ENCODE measurements around the gene CLIP2.
A peak's percentile ranks its signal among the peaks of the same experiment; 100 is the strongest.
"Not testable (repeated sequence)": the region's sequence is repeated elsewhere in the genome, so short reads cannot be mapped to it uniquely, and the experiment has no call there.

The CLIP2 gene

DNA sequence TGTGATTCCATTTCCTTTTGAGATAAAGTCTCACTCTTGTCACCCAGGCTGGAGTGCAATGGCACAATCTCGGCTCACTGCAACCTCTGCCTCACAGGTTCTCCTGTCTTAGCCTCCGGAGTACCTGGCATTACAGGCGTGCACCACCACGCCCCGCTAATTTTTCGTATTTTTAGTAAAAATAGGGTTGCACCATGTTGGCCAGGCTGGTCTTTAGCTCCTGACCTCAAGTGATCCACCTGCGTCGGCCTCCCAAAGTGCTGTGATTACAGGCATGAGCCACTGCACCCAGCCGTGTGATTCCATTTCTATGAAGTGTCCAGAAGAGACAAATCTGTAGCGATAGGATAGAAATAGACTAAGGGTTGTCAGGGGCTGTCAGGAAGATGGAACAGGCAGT, 60.4 kb downstream of the CLIP2 start:
- DNase-seq (ENCODE audit: low spot score) = no peak
- TF ChIP-seq, protein P1, sequence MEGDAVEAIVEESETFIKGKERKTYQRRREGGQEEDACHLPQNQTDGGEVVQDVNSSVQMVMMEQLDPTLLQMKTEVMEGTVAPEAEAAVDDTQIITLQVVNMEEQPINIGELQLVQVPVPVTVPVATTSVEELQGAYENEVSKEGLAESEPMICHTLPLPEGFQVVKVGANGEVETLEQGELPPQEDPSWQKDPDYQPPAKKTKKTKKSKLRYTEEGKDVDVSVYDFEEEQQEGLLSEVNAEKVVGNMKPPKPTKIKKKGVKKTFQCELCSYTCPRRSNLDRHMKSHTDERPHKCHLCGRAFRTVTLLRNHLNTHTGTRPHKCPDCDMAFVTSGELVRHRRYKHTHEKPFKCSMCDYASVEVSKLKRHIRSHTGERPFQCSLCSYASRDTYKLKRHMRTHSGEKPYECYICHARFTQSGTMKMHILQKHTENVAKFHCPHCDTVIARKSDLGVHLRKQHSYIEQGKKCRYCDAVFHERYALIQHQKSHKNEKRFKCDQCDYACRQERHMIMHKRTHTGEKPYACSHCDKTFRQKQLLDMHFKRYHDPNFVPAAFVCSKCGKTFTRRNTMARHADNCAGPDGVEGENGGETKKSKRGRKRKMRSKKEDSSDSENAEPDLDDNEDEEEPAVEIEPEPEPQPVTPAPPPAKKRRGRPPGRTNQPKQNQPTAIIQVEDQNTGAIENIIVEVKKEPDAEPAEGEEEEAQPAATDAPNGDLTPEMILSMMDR (conservative IDR thresholded peaks at IDR 0.05; ENCODE audit: low read depth) = no peak
- POLR2A ChIA-PET (ENCODE audit: low non-redundant PET) = no interaction called here
- CTCF ChIA-PET = no interaction called here
- no peak overlapping the region for H3K27ac ChIP-seq

DNA sequence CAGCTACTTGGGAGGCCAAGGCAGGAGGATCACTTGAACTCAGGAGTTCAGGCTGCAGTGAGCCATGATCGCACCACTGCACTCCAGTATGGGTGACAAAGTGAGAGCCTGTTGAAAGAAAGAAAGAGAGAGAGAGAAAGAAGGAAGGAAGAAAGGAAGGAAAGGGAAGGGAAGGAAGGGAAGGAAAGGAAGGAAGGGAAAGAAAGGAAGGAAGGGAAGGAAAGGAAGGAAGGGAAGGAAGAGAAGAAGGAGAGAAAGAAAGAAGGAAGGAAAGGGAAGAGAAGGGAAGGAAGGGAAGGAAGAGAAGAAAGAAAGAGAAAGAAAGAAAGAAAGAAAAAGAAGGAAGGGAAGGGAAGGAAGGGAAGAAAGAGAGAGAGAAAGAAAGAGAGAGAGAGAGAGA, 61.5 kb downstream of the CLIP2 start:
- no peak overlapping the region for H3K27ac ChIP-seq
- no peak for DNase-seq (ENCODE audit: low spot score)
- CTCF ChIA-PET = no interaction called here
- POLR2A ChIA-PET (ENCODE audit: low non-redundant PET) = no interaction called here
- TF ChIP-seq, protein P1 (conservative IDR thresholded peaks at IDR 0.05; ENCODE audit: low read depth) = no peak

DNA sequence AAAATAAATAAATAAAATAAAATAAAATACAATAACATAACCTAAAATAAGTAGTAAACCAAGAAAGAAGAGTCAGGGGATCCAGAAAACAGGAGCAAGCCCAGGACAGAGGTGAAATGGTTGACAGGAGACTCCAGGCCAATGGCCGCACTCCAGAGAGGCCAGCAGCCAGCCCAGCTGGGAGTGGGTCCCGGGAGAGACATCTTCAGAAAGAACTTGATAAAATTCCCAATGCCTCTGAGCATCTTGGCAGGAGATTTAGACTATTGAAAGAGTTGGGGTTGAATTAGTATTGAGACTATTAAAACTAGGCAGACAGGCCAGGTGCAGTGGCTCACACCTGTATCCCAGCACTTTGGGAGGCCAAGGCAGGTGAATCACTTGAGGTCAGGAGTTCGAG, 62.6 kb downstream of the CLIP2 start:
- TF ChIP-seq, protein P1 (conservative IDR thresholded peaks at IDR 0.05; ENCODE audit: low read depth) = no peak
- CTCF ChIA-PET = no interaction called here
- POLR2A ChIA-PET (ENCODE audit: low non-redundant PET) = interaction anchor here (0.6 kb wide), 1 partner anchor 350 kb away, joined by 3 read pairs; no protein-coding TSS in a partner anchor
- DNase-seq (ENCODE audit: low spot score) = no peak
- H3K27ac ChIP-seq = peak overlapping the region; percentile 31

DNA sequence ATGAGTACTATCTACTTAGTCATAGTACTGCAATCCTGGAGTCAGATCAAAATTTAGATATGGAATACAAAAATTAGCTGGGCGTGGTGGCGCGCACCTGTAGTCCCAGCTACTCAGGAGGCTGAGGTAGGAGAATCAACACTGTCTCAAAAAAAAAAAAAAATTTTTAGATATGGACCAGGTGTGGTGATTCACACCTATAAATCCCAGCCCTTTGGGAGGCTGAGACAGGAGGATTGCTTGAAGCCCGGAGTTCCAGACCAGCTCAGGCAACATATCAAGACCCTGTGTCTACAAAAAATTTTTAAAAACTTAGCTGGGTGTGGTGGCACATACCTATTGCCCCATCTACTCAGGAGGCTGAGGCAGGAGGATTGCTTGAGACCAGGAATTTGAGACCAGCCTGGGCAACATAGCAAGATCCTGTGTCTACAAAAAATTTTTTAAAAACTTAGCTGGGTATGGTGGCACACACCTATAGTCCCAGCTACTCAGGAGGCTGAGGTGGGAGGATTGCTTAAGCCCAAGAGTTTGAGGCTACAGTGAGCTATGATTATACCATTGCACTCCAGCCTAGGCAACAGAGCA, 63.4 kb downstream of the CLIP2 start:
- POLR2A ChIA-PET (ENCODE audit: low non-redundant PET) = interaction anchor here (0.6 kb wide), 1 partner anchor 350 kb away, joined by 3 read pairs; no protein-coding TSS in a partner anchor
- CTCF ChIA-PET = interaction anchor here (0.6 kb wide), 2 partner anchors 48 to 1947 kb away, joined by 3 read pairs; no protein-coding TSS in a partner anchor
- not testable (repeated sequence) for DNase-seq (ENCODE audit: low spot score); H3K27ac ChIP-seq

DNA sequence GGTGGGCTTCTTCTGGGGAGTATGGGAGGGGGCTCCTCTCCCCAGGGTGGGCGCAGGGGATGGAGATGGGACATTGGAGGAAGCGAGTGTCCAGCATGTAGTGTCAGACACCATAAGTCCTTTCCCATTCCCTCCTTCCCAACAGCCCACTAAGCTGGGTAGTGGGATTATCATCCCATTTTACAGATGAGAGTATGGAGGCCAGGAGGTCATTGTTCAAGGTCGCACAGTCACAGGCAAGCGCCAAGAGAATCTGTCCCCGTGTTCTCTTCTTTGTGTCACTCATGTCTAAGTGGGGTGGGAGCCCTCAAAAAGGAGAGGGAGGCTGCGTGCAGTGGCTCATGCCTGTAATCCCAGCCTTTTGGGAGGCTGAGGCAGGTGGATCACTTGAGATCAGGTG, 64.8 kb downstream of the CLIP2 start:
- CTCF ChIA-PET = no interaction called here
- DNase-seq (ENCODE audit: low spot score) = no peak

DNA sequence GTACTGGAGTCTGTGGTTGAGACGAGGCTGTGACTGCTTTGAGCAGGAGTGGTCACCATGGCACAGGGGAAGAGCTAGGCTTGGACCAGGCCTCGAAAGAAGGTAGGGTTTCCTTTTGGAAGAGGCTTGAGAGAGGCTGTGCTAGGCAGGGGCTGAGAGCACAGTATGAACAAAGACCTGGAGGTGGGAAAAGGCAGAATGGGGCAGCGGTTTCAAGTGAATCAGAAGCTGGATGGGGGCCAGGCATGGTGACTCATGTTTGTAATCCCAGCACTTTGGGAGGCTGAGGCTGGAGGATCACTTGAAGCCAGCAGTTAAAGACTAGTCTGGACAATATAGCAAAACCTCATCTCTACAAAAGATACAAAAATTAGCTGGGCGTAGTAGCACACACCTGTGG, 65.9 kb downstream of the CLIP2 start:
- TF ChIP-seq, protein P1 (conservative IDR thresholded peaks at IDR 0.05; ENCODE audit: low read depth) = no peak
- DNase-seq (ENCODE audit: low spot score) = peak; percentile 55
- ChIA-PET POLR2A (ENCODE audit: low non-redundant PET) (no interaction called here), CTCF (interaction anchor here (0.7 kb wide), 1 partner anchor 72 kb away, joined by 3 read pairs; no protein-coding TSS in a partner anchor)
- H3K27ac ChIP-seq = peak overlapping the region; percentile 70

More for the DNA sequence above, 64.8 kb downstream of the CLIP2 start:
- POLR2A ChIA-PET (ENCODE audit: low non-redundant PET) = no interaction called here
- peak overlapping the region; percentile 70 for H3K27ac ChIP-seq
- TF ChIP-seq, protein P1 (conservative IDR thresholded peaks at IDR 0.05; ENCODE audit: low read depth) = no peak

DNA sequence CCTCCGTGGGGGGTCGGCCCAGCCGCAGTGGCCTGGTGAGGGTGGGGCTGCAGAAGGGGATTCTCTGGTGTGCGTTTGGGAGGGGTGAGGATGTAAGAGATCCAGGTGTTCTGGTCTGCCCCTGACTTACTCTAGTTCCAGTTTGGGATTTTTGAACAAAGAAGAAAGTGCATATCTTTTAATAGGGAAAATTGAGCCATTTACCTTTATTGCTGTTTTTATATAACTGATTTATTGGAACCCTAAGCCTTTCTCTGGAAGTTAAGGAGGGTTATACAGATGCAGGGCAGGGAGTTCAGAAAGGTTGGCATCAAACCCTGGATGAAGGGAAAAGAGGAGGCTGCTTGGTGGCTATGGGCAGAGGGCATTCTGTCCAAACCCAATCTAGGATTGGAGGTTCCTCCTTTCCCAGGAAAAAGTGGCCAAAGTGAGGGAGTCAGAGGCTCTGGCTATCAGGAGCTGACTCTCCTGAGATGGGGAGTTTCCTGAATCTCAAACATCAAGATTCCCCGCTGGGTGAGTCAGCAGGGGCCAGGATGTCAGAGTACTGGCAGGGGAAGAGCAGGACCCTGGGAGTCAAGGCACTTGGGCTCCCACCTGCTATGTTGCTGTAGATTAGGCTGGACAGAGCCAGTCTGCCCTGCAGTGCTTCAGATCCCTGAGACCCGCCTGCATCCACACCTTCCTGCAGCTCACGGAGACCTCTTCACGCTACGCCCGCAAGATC, 67.5 kb downstream of the CLIP2 start:
- DNase-seq (ENCODE audit: low spot score) = no peak
- TF ChIP-seq, protein P1 (conservative IDR thresholded peaks at IDR 0.05; ENCODE audit: low read depth) = no peak
- H3K27ac ChIP-seq = peak overlapping the region; percentile 38
- POLR2A ChIA-PET (ENCODE audit: low non-redundant PET) = no interaction called here
- CTCF ChIA-PET = interaction anchor here (0.6 to 0.7 kb wide), 2 partner anchors 41 to 68 kb away, joined by 3 to 4 read pairs; partner anchors contain the start of gene CLIP2

Measured in RWPE1 (cell line).